HepG2 (cell line): Measurements from ENCODE around the gene GPR62. TPM values are rescaled to one million over a fixed set of nuclear protein-coding genes. Genes with fewer than 3 reads are reported as not detected.

Source experiments
- ATAC-seq: fragments of 200-7000 bp; cut with Tn5 transposase; 3 replicates; pipeline ENCODE4 v1.9.1; 2020; ENCODE audit warnings: mild to moderate bottlenecking, moderate library complexity
- BruUV-seq: library from RNA; stranded (reverse); fragments of 400-500 nt; replicated peaks from 2 replicates; lab custom pipeline; 2021; lab: Mats Ljungman, UMichigan
- CTCF ChIA-PET: fragments of 300-600 bp; formaldehyde crosslinking; extraction: SDS; loops from one replicate; lab custom pipeline; 2021; ENCODE audit warnings: low total read pairs, inconsistent platforms, low intra/inter-chr PET ratio; lab: Yijun Ruan, JAX
- POLR2A ChIA-PET: fragments of 350-600 bp; sonication (Branson Sonifier 250); formaldehyde crosslinking; loops from one replicate; lab custom pipeline; 2020; ENCODE audit warnings: antibody characterized with exemption, inconsistent platforms; lab: Yijun Ruan, JAX
- DNase-seq: peaks from one replicate; pipeline ENCODE4 v3.0.0-alpha.2; 2015; ENCODE audit warnings: low spot score
- FAIRE-seq: peaks from 3 replicates; lab custom pipeline; 2011; peaks lifted over from hg19 to GRCh38; lab: Jason Lieb, UNC
- H2AFZ ChIP-seq: one replicate; pipeline ENCODE4 v1.6.1; 2011; ENCODE audit warnings: low read length, inconsistent platforms
- H3K27ac ChIP-seq: fragments of 300-600 bp; 3 replicates; pipeline ENCODE4 v1.8.0; 2011; ENCODE audit warnings: mixed run types, mild to moderate bottlenecking, mixed read lengths, low read length, inconsistent platforms; ENCODE audit not compliant: insufficient read depth; ENCODE audit errors: extremely low read length
- H3K27me3 ChIP-seq, 2 experiments: fragments of 200-600 bp in 1 of 2; 2 replicates in 1 of 2; 3 replicates in 1 of 2; pipeline versions ENCODE4 v1.6.0 to v1.8.0; 2011; ENCODE audit warnings: low read length in 2 of 2, mild to moderate bottlenecking in 2 of 2, moderate library complexity in 2 of 2, inconsistent platforms in 1 of 2; ENCODE audit not compliant: insufficient read depth in 2 of 2, control insufficient read depth in 1 of 2
- H3K36me3 ChIP-seq, 2 experiments: fragments of 200-600 bp in 1 of 2; replicated peaks in 1 of 2; 2 replicates in 1 of 2; 3 replicates in 1 of 2; pipeline versions ENCODE4 v1.5.1 to v1.8.0; 2011; ENCODE audit warnings: low read length in 2 of 2, inconsistent platforms in 1 of 2; ENCODE audit not compliant: insufficient read depth in 2 of 2, control insufficient read depth in 1 of 2
- H3K4me1 ChIP-seq: 2 replicates; pipeline ENCODE4 v1.5.1; 2012; ENCODE audit warnings: low read length, inconsistent platforms; ENCODE audit not compliant: insufficient read depth
- H3K4me2 ChIP-seq: 2 replicates; pipeline ENCODE4 v1.6.0; 2011; ENCODE audit warnings: low read depth, low read length, inconsistent platforms
- H3K4me3 ChIP-seq, 3 experiments: fragments of 200-600 bp in 1 of 3; sonication (generic), shearing (Covaris generic) in 1 of 3; replicated peaks in 1 of 3; 2 replicates each; pipeline ENCODE4 v1.5.1; 2011 to 2016; ENCODE audit warnings: low read length in 3 of 3, inconsistent platforms in 2 of 3, low read depth in 2 of 3, mild to moderate bottlenecking in 2 of 3, control low read depth in 1 of 3, mixed read lengths in 1 of 3; ENCODE audit not compliant: insufficient read depth in 1 of 3
- H3K79me2 ChIP-seq: one replicate; pipeline ENCODE4 v1.6.1; 2011; ENCODE audit warnings: low read length, inconsistent platforms; ENCODE audit not compliant: insufficient read depth
- H3K9ac ChIP-seq: 2 replicates; pipeline ENCODE4 v1.6.0; 2011; ENCODE audit warnings: mild to moderate bottlenecking, low read depth, low read length, inconsistent platforms; ENCODE audit not compliant: insufficient read depth
- H3K9me3 ChIP-seq: 2 replicates; pipeline ENCODE4 v1.5.1; 2012; ENCODE audit warnings: mild to moderate bottlenecking, low read length
- H4K20me1 ChIP-seq: 2 replicates; pipeline ENCODE4 v1.6.0; 2011; ENCODE audit warnings: inconsistent platforms, mild to moderate bottlenecking, low read length, moderate library complexity; ENCODE audit not compliant: insufficient read depth
- REST ChIP-seq, 2 experiments: IDR thresholded peaks; 2 replicates each; pipeline ENCODE4 v1.6.1; 2011 to 2012; ENCODE audit warnings: low read length in 2 of 2, borderline replicate concordance in 1 of 2, low read depth in 1 of 2, mild to moderate bottlenecking in 1 of 2, moderate library complexity in 1 of 2
- ZFP41 ChIP-seq: sonication (generic); formaldehyde crosslinking; IDR thresholded peaks from 2 replicates; pipeline ENCODE4 v1.4.0; 2020; ENCODE audit warnings: mild to moderate bottlenecking, missing genetic modification reagents, borderline replicate concordance
- WGBS: methylation state at CpG from one replicate; pipeline ENCODE4 v1.1.6; 2017; ENCODE audit warnings: low lambda C conversion rate; 5-methylcytosine and 5-hydroxymethylcytosine counted together
- in situ Hi-C: cut with HindIII; loops from 2 replicates; pipeline ENCODE4 v1.10.0; 2017; ENCODE audit warnings: low pct_unique_long_range_greater_than_20kb; ENCODE audit not compliant: extremely low pct_ligation_motif_present
- intact Hi-C: fragments of 100-400 bp; cut with micrococcal nuclease; formaldehyde crosslinking; loops from one replicate; pipeline ENCODE4 v1.10.0; 2022; ENCODE audit not compliant: unreplicated experiment
- polyA plus RNA-seq, 8 experiments: library from polyadenylated mRNA; depleted of rRNA in 3 of 8; stranded (reverse) in 7 of 8; unstranded in 1 of 8; fragments of >200 nt; fragmentation: Illumina TruSeq in 4 of 8; extraction: Trizol in 4 of 8; gene quantifications; 2 replicates each; pipeline versions ENCODE4 v1.2.1 to v1.2.3, GENCODE V29; 2011 to 2016; ENCODE audit warnings: low read depth in 4 of 8, missing spikeins in 1 of 8, mixed read lengths in 1 of 8; ENCODE audit not compliant: insufficient read depth in 1 of 8
- total RNA-seq, 5 experiments: library from RNA; depleted of rRNA; stranded (reverse); fragments of >200 nt; fragmentation: Illumina TruSeq; extraction: Trizol; gene quantifications; 2 replicates each; pipeline ENCODE4 v1.2.3, GENCODE V29; 2016; ENCODE audit warnings: low read depth in 1 of 5

GPR62 gene
- total and polyA plus RNA-seq, 2 of the 13 experiments (the other 11 are each of a cell fraction or from before 2014, with no cell fraction given): not detected

GRCh38 chr3:51934139-51934850 lies 20.9 kb upstream of the GPR62 start:
- TF ChIP-seq REST (IDR thresholded peaks at IDR 0.05; ENCODE audit: borderline replicate concordance in 1 of 2, low read depth in 1 of 2, low read length in 2 of 2): peak in 1 of 2 experiments; percentile 71; a peak in 1 of 4 replicates
- TF ChIP-seq ZFP41 (CRISPR knock-in tag): no peak
- Histone ChIP-seq H3K4me2 (no peak overlapping the region), H3K27ac (no peak overlapping the region), H3K9ac (no peak overlapping the region), H3K9me3 (no peaks in the 10 kb centered on the region), H4K20me1 (no peaks in the 10 kb centered on the region; the same call in 1 of the 2 replicates), H3K4me3 (no peak overlapping the region), H3K79me2 (peaks cover 9% of the 10 kb centered on the region), H3K27me3 (no peaks in the 10 kb centered on the region), H3K4me1 (peaks cover 7% of the 10 kb centered on the region), H3K36me3 (peaks cover 21 to 59% of the 10 kb centered on the region in 2 experiments; a peak in 4 of 5 replicates), H2AFZ (no peak overlapping the region)
- DNase-seq: no peak
- POLR2A ChIA-PET: interaction anchor here (3.3 kb wide), 1 partner anchor 7 kb away, joined by 15 read pairs; the partner anchor contains the start of gene RRP9
- CTCF ChIA-PET: no interaction called here
- in situ Hi-C loops: no loop called here
- ATAC-seq: no peak
- BruUV-seq: no TSS peak
- no peak for FAIRE-seq
- WGBS: 100% methylated on average over 6 of the region's 11 CpGs
- intact Hi-C loops: no loop called here
